ACHN (cell line): ENCODE data around the gene TGDS.
A peak's percentile ranks its signal among the peaks of the same experiment; 100 is the strongest.
"Not testable (repeated sequence)": the region's sequence is repeated elsewhere in the genome, so short reads cannot be mapped to it uniquely, and the experiment has no call there.

Experiments
- DNase-seq: peaks from one replicate; pipeline ENCODE4 v3.0.0-alpha.2; 2015
- in situ Hi-C: cut with HindIII; loops from 2 replicates; pipeline ENCODE4 v1.10.0; 2017; ENCODE audit warnings: low sequenced_read_pairs, low pct_ligation_motif_present, low pct_unique_long_range_greater_than_20kb

TGDS gene, protein sequence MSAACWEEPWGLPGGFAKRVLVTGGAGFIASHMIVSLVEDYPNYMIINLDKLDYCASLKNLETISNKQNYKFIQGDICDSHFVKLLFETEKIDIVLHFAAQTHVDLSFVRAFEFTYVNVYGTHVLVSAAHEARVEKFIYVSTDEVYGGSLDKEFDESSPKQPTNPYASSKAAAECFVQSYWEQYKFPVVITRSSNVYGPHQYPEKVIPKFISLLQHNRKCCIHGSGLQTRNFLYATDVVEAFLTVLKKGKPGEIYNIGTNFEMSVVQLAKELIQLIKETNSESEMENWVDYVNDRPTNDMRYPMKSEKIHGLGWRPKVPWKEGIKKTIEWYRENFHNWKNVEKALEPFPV

GRCh38 chr13:94595950-94596574, at the start of gene TGDS:
Gene TGDS, minus strand, starts transcription at chr13:94596152. Its CDS starts 16 bp downstream, at chr13:94596136.
- in situ Hi-C loops: no loop called here
- peak; percentile 91 for DNase-seq

GRCh38 chr13:94641409-94641941, 45.5 kb upstream of the TGDS start:
- no peak for DNase-seq
- in situ Hi-C loops: no loop called here

- no peak for DNase-seq
- in situ Hi-C loops: no loop called here
These were observed 44.8 kb upstream of the TGDS start for GRCh38 chr13:94640721-94641120.

DNA sequence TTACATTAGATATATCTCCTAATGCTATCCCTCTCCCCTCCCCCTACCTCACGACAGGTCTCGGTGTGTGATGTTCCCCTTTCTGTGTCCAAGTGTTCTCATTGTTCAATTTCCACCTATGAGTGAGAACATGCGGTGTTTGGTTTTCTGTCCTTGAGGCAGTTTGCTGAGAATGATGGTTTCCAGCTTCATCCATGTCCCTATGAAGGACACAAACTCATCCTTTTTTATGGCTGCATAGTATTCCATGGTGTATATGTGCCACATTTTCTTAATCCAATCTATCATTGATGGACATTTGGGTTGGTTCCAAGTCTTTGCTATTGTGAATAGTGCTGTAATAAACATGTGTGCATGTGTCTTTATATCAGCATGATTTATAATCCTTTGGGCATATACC, 41.7 kb upstream of the TGDS start:
- in situ Hi-C loops, DNase-seq: not testable (repeated sequence)

DNA sequence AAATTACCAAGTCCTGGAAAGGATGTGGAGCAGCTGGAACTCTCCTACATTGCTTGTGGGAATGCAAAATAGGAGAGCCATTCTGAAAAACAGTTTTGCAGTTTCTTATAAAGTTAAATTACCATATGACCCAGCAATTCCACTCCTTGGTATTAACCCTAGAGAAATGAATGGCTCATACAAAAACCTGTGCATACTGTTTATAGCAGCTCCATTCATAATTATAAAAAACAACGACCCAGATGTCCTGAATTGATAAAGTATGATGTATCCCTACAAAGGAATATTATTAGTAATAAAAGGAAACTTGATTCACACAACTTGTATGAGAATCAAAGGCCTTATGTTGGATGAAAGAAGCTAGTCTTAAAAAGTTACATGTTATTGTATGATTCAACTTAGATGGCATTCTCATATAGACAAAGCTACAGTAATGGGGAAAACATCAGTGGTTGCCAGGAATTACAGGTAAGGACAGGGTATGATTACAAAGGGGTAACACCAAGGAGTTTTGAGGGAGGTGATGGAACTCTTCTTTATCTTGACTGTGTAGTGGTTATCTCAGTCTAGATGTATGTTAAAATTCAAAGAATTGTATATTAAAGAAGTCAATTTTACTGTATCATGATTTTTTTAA, 41.1 kb upstream of the TGDS start:
- no peak for DNase-seq
- in situ Hi-C loops: no loop called here

DNA sequence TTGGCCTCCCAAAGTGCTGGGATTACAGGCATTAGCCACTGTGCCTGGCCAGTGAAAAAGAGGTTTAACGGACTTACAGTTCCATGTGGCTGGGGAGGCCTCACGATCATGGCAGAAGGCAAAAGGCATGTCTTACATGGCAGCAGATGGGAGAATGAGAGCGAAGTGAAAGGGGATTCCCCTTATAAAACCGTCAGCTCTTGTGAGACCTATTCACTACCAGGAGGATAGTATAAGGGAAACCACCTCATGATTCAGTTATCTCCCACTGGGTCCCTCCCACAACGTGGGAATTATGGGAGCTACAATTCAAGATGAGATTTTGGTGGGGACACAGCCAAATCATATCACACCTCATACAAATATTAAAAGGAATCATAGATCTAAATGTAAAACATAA, 40.1 kb upstream of the TGDS start:
- DNase-seq, in situ Hi-C loops: not testable (repeated sequence)

DNA sequence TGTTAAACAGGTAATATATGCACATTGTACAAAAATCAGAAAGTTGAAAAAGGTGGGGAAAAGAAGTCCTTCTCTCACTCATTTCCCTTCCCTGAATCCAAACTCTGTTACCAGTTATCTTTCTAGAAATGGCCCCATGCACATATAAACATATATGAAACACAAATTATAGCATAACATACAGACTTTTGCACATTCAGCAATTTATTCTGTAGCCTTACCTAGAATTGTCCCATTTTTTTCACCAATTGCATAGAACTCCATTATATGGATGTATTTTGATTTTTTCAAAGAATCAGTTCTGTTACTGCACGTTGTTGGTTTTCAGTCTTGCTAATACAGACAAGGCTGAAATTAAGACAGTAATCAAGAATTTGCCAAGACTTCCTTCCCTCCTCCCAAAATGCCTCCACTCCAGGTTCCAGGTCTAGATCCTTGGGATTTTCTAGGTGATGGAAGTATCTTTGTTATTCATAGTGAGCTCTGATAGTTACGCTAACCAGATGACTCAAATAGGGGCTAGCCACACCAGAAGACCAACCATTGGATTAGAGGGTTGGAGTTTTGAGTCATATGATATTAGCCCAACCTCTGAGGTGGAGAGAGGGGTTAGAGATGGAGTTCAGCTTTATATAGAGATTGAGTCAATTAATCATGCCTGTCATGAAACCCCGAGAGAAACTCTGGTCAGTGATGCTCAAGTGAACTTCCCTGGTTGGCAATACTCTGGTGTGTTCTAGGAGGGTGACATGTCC, 36.5 kb upstream of the TGDS start:
- in situ Hi-C loops: no loop called here
- DNase-seq: no peak

GRCh38 chr13:94630858-94631257, 34.9 kb upstream of the TGDS start:
- in situ Hi-C loops: no loop called here

DNA sequence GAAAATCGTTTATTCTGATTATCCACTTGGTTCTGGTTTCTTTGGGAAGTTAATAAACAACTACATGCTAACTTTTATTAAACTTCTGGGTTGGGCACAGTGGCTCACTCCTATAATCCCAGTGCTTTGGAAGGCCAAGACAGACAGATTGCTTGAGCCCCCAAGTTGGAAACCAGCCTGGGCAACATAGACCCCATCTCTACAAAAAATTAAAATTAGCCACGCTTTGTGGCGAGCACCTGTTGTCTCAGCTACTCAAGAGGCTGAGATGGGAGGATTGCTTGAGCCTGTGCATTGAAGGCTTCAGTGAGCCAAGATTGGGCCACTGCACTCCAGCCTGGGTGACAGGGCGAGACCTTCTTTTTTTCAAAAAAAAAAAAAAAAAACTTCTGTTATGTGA, 27.4 kb upstream of the TGDS start:
- no peak for DNase-seq
- in situ Hi-C loops: no loop called here

More at GRCh38 chr13:94630858-94631257, 34.9 kb upstream of the TGDS start:
- DNase-seq: no peak

DNA sequence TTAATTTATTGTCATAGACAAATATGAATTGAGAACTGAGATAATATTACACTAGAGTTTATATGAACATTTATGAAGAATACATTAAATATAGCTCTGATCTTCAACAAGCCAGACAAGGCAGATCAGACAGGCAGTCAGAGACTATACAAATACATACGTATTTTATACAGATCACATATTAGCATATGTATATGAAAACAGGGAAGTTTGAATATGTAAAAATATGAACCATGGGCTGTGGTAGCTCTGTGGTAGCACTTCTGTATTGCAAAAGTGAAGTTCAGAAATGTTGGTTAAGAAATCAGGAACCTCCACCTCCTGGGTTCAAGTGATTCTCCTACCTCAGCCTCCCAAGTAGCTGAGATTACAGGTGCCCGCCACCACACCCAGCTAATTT, 26.4 kb upstream of the TGDS start:
- in situ Hi-C loops: no loop called here
- DNase-seq: no peak

GRCh38 chr13:94620286-94620896, 24.4 kb upstream of the TGDS start:
- in situ Hi-C loops: no loop called here
- peak; percentile 30 for DNase-seq

- in situ Hi-C loops: no loop called here
- DNase-seq: peak; percentile 32
These were observed 21.5 kb upstream of the TGDS start for GRCh38 chr13:94617389-94618000.

DNA sequence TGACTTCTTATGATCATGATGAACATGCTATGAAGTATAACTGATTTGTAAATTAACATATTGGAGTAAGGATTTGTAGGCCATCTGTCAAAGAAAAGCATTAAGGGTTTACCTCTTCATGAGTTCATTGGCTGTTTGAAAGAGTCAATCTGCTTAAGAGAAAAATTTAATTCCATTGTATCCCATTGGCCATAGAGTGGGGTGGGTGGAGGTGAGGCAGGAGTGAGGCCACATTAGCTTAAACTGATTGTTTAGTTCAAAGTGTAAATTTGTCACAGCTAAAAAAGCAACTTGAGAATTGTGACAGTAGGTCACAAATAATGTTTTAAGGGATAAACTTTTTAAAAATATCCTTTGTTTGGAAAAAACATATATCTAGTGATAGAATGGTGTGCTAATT, 17.1 kb upstream of the TGDS start:
- no peak for DNase-seq
- in situ Hi-C loops: no loop called here

DNA sequence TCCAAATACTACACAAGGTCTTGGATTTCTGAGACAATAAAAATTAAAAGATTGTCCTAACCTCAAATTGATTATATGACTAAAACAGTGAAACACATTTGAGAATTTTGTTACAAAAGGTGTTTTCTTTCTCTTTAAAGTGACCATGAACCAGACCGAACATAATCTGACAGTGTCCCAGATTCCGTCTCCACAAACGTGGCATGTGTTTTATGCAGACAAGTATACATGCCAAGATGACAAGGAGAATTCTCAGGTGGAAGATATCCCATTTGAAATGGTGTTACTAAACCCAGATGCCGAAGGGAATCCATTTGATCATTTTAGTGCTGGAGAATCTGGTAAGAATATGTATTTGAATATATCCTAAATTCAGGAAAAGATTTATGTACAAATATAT, 16.1 kb upstream of the TGDS start:
- DNase-seq: no peak
- in situ Hi-C loops: no loop called here

DNA sequence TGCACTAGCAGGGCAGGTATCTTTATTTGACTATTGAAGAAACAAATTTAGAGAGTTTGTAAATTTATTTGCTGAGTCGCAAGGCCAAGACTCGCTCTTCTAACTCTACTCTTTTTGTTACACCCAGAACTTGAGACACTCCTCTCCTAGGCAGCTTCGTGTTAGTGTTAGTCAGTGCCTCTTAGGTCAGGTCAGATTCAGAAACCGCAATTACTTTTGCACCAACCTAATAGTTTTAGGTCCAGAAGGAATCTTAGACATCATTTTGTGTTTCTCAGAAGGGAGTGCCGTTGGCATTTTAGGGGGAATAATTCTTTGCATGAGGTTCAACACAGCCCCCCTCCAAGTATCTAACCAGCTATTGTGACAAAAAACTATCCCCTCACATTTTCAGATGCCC, 14.5 kb upstream of the TGDS start:
- no peak for DNase-seq
- in situ Hi-C loops: no loop called here

DNA sequence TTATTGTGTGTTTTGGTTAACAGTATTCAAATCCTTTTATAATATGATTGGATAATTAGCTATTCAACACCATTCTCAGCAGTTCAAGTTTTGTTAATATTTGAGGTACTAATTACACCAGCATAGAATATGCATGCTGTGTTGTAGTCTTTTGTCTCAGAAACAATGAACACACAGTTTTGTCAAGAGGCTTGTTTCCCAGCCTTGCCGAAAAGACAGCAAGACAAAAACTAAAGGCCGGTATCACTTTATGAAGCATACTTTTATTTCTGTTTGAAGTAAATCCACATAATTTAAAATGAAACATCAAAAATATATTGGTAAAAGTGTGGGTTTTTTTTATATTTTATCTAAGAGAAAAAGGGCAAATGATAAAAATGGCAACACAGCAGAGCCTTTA, 13.2 kb upstream of the TGDS start:
- no peak for DNase-seq
- in situ Hi-C loops: no loop called here

DNA sequence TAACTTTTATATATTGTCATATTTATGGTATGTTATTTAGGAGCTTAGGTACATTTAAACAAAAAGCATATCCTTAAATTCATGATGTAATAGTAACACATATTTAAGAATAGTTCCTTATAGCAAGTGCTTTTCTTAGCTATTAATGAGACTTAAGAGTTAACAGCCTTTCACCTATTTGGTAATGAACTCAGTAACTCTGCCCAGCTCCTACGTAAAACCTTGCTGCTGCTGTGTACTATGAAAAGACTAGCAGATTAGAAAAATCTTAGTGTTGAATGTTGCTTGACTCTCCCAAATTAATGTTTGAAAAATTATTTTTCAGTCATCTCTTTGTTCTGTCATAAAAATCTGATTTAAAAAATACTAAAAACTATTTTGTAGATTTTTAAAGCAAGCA, 12.6 kb upstream of the TGDS start:
- no peak for DNase-seq
- in situ Hi-C loops: no loop called here

DNA sequence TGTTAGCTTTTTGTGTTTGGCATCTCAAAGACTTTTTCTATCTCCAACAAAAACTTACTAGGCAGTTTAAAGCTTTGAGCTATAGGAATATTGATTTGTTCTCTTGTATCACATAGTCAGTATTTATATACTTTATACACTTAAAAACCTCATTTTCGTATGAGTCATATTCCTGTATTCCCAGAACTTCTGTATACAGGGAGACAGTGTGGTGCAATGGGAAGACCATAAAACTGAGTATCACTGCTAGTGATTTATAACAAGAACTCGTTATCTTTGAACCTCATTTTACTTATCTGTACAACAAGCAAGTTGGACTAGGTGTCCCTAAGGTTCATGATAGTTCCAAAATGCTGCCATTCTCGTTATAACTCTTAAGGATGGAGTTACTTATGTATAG, 12.0 kb upstream of the TGDS start:
- in situ Hi-C loops: no loop called here

More for the DNA sequence above, 12.0 kb upstream of the TGDS start:
- no peak for DNase-seq
